ENCODE results near the gene GUK1. TPM values are rescaled to one million over a fixed set of nuclear protein-coding genes. Genes with fewer than 3 reads are reported as not detected.

The GUK1 gene
- total RNA-seq, 1 donor from 2014 or later: 724 TPM

DNA sequence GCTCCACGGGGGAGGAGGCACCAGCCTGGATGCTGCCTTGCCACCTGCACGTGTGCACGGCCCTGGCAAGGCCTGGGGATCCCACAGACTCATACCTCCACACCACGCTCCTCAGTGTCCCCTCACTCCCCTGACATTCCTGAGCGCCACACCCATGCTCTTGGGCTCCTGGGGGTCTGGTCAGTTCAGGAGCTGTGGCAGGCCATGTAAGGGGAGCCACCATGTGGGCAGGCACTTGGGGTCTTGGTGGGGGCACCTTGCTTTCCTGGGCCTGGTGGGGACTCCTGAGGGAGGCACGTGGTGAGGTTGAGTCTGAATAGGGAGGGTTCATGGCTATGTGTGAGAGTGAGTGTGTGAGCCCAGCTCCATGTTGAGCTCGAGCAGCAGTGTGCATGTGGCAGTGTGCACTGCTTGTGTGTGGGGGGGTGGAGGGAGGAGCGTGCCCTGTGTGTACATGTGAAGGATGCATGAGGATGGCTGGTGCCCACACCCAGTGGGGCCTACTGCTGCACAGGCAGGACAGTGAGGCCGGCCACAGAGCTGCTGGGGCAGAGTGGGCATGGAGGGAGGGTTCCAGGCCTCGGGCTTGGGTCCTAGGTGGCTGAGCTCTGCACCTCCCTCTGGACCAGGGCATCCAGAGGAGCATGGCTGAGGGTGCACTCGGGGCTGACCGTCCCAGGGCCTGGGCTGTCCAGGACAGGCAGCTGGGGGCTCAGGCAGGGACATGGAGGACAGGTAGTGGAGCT is 11.3 kb downstream of the GUK1 start:
- DNase-seq: no peak

DNA sequence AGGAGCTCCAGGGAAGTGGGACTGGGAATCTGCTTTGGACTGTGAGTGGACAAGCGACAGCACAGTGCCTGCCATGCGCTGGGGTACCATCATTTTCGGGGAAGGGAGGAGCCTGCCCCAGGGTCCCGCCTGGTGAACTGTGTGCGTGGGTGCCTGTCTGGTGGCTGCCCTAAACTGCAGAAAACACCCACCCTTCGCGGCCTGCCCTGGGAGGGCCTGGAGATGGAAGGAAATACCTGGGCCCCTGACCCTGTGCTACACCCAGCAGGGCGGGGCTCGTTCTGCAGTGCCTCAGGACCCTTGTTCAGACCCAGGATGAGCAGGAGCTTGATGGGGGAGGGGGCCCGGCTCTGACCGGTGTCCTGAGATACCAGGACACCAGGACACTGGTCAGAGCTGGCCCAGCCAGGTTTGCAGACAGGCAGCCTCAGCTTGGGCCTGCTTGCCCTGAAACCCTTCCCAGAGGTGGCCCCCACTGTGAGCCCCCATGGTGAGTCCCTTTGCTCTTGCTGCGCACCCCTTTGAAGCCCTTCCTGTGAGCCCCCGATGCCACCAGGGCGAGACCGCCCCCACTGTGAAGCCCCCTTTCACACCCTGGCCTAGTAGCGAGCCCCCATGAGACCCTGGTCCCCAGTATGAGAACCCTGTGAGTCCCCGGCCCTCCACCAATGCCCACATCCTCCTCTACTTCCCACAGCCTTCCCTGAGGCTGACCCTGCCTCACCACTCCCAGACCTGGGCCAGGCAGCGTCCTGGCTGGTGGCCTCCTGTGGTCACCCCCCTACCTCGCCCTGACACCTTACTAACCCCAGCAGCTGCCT is 12.2 kb downstream of the GUK1 start:
- DNase-seq: no peak

DNA sequence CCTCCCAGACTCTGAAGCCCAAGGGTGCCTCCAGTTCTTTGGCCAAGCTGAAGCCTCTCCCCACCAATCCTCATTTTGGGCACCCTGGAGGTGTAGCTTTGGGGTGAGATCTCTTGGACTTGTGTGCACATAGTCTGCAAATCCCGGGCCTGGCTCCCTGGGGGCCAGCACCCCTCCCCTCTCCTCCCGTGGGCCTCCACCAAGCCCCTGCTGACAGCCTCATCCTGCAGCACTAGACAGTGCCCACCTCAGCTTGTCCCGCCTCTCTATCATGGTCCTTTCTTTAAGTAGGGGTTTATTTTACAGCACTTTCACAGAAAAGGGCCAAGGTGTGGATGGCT is 12.8 kb downstream of the GUK1 start:
- no peak for DNase-seq

DNA sequence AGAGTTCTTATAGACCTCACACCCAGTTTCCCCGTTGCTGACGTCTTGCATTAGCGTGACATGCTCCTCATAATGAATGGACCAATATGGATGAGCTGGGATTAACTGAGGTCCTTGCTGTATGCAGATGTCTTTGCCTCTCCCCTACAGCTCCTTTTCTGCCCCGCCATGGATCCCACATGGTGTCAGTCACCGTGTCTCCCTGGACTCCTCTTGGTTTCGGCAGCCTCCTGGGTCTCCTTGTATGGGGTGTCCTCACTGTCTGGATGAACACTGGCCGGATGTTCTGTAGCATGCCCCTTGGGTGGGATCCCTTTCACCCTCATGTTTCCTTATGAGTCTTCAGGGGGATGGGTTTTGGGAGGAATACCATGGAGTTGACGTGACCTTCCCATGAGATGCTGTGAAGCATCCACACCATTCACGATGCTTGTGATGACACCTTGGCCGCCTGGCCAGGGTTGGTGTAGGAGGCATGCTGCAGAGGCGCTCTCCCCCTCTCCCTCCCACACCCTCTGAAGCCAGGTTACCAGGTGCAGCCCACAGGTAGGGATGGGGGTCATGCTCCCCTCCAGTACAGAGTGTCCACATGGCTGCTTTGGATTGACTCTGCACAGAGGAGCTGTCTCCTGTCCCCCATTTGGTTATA is 14.1 kb downstream of the GUK1 start:
- DNase-seq: no peak

DNA sequence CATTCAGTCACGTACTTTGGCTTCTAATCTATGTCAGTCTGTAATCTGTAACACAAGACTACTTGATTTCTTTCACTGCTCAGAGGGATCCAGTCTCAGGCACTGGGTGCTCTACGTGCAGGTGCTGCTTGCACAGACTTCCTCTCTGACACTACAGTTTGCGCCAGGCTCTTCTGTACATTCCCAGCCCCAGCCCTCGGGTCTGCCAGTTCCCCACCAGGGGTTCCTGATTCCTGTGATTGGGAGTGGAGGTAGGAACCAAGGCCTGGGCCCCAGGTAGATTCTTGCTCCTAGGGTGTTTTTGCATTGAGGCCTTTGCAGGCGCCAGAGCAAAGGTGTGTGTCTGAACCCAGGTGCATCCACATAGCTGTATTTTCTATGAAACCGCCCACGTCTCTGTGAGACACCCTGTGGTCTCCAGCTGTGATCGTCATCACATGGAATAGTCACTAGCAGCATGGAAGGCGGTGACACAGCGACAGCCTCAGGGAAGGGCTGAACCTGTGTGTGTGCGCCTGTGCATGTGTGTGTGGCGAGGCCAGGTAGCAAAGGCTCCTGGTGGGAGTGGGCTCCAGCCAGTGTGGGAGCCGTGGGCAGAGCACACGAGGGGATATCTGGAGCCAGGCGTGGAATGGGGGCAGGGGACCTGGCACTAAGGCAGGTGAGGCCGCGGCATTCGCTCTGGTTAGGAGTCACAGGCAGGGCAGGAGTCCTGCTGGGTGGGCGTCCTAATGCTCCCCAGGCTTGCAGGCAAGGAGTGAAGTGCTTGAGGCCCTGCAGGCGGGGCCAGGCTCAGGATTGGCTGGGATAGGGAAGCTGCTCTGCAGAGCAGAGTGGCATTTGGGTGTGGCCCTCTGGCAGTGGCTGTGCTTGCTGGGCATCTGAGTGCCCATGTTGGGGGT is 14.8 kb downstream of the GUK1 start:
- DNase-seq: no peak

DNA sequence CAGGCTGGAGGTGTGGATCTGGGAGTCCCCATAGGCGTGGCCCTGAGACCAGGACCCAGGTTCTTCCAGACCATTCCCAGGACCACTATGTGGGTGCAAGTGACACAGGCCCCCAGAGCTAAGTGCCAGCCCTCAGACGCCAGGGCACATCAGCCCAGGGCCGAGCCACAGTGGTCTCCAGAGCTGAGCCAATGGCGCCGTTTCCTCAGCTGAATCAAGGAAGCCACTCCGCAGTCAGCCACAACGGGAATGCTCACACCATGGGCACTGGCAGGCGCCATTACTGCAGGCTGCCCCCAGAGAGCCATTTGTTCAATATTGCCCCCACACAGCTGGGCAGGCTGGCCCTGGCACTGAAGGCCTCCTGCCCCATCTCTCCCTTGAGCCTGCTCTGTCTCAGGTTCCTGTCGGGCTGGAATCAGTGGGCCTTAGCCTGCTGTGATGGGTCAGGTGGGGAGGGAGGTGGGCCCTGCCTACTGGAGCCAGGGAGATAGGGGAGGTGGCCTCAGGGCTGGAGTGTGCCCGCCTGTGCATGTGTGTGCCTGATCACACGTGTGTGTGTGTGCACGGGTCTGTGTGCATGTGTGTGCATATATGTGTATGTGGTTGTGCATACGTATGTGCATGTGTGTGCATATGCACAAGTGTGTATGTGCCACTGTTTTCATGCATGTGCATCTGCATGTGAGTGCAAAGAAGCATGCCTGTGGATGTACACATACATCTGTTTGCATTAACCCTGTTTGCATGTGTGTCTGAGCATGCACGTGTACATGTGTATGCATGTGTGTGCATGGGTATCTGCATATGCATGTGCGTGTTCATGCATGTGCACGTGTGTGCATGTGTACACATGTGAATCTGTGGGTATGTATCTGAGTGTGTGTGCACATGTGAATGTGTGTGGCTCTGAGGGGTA is 15.8 kb downstream of the GUK1 start:
- no peak for DNase-seq

DNA sequence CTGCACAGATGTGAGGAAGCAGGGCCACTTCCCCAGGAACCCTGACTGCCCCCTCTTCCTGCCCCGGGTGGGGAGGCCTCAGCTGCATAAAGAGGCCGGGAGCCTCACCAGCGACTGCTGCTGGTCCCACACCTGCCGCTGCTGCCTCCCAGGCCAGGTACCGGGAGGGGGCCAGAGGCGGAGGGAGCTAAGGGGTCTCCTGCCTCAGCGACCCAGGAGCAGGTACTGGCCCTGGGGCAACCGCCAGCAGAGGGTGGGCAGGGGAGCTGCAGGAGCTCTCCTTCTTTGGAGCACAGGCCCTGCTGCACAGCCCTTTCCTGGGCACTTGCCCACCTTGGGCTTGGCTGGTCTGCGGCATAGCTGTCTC is 16.4 kb downstream of the GUK1 start:
- no peak for DNase-seq

DNA sequence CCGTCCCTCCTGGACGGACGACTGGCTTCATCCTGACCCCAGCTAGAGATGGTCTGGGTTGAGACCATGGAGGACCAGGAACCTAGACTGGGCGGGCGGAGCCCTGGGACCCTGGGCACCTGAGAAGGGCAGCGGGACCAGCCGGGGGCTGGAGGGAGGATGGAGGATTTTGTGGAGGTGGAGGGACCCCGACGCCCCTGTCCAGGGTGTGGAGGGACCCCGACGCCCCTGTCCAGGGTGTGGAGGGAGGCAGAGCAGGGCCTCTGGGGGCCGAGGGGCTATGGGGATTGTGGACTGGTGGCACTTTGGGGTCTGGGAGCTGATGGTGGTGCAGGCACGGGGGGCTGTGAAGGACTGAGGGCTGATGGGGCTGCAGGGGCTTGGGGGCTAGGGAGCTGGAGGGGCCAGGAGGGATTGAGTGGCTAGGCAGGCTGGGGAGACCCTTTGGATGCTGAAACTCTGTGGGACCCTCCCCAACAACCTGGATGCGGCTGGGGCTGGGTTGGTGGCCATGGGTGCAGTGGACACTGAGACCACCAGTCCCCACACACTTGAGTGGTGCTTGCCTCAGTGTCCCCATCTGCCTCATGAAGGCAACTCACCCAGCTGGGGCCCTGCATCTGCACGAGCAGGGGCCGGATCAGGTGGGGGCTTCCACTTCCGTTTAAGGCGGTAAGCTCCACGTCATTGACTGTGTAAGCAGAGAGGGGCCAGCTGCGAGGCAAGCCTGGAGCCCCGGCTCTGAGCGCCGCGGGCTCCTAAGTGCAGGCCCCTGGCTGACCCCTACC is 17.1 kb downstream of the GUK1 start:
- DNase-seq: no peak

DNA sequence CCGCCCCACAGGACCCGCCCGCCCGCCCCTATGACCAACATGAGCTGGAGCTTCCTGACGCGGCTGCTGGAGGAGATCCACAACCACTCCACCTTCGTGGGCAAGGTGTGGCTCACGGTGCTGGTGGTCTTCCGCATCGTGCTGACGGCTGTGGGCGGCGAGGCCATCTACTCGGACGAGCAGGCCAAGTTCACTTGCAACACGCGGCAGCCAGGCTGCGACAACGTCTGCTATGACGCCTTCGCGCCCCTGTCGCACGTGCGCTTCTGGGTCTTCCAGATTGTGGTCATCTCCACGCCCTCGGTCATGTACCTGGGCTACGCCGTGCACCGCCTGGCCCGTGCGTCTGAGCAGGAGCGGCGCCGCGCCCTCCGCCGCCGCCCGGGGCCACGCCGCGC is 17.6 kb downstream of the GUK1 start:
- no peak for DNase-seq

DNA sequence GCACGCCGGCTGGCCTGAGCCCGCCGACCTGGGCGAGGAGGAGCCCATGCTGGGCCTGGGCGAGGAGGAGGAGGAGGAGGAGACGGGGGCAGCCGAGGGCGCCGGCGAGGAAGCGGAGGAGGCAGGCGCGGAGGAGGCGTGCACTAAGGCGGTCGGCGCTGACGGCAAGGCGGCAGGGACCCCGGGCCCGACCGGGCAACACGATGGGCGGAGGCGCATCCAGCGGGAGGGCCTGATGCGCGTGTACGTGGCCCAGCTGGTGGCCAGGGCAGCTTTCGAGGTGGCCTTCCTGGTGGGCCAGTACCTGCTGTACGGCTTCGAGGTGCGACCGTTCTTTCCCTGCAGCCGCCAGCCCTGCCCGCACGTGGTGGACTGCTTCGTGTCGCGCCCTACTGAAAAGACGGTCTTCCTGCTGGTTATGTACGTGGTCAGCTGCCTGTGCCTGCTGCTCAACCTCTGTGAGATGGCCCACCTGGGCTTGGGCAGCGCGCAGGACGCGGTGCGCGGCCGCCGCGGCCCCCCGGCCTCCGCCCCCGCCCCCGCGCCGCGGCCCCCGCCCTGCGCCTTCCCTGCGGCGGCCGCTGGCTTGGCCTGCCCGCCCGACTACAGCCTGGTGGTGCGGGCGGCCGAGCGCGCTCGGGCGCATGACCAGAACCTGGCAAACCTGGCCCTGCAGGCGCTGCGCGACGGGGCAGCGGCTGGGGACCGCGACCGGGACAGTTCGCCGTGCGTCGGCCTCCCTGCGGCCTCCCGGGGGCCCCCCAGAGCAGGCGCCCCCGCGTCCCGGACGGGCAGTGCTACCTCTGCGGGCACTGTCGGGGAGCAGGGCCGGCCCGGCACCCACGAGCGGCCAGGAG is 18.3 kb downstream of the GUK1 start:
- DNase-seq: no peak

DNA sequence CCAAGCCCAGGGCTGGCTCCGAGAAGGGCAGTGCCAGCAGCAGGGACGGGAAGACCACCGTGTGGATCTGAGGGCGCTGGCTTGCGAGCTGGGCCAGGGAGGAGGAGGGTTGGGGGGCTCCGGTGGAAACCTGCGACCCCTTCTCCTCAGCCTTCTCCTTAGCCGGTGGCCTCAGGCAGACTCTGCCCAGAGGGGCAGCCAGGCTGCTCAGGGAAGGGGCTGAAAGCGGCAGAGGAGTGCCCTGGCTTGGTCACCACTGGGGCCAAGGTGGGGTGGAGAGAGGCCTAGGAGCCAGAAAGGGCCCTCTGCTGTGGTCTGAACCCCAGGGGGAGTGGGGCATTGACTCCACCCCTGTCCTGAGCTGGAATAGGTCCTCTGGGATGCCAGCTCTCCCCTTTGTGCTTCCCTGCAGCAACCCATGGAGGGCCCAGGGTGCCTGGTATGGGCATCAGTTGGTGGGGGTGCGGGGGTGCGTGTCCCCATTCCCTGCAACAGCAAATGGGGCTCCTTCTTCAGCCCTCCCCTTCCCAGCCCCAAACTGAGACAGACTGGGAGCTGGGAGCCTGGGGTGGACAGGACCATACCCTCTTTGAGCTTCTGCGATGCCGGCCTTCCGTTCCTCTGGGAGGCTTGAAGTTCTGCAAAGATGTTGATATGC is 19.1 kb downstream of the GUK1 start:
- no peak for DNase-seq

DNA sequence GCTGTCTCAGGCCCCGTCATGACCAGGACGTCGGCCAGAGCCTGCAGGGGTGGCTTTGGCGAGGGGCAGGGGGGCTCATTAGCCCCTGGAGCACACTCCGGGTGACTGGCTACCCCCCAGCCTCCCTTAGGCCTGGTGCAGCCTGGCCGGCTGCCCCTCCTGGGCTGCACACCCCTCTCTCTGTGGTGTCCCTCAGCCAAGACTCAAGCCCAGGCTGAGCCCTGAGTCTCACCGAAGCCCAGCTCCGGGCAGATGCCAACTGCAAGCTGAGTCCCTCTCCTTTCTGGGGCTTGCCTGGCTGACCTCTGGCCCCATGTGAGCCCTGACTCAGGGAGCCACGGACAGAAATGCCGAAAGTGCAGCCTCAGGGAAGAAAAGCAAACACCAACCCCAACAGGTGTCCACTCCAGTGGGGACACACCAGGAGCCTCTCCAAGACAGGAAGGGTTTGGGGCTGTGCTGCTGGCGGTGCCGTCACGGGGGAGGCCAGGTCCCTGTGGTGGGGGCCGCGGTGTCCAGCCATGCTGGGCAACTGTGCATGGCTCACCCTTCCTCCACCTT is 20.2 kb downstream of the GUK1 start:
- DNase-seq: no peak

DNA sequence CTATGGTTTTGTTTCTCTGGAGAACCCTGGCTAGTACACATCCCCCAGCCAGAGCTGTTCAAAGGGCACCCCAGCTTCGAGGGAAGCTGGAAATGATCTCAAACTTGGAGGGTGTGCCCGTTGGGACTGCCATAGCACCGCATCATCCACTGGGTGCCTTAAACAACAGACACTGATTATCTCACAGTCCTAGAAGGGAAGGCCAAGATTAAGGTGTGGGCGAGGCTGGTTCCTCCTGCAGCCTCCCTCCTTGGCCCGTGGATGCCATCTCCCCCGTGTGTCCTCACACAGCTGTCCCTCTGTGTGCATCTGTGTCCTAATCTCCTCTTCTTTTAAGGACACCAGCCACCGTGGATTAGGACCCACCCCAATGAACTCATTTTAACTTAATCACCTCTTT is 21.3 kb downstream of the GUK1 start:
- no peak for DNase-seq

DNA sequence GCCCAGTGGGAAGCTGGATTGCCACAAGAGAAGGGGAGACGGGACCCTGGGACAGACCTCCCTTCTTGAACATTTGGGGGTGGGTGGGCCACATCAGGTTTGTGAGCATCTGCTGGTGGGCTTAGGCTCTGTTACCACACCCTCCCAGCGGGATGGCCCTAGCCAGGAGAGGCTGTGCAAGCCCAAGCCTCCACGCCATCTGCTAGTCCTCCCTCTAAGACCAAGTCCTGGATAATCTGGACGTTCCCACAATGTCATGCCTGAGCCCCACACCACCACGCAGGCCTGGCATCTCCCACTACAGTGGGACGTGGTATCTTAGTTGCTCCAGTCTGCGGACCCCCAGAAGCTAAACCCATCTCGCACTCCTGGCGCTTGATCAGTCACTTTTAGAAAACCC is 21.8 kb downstream of the GUK1 start:
- DNase-seq: no peak

DNA sequence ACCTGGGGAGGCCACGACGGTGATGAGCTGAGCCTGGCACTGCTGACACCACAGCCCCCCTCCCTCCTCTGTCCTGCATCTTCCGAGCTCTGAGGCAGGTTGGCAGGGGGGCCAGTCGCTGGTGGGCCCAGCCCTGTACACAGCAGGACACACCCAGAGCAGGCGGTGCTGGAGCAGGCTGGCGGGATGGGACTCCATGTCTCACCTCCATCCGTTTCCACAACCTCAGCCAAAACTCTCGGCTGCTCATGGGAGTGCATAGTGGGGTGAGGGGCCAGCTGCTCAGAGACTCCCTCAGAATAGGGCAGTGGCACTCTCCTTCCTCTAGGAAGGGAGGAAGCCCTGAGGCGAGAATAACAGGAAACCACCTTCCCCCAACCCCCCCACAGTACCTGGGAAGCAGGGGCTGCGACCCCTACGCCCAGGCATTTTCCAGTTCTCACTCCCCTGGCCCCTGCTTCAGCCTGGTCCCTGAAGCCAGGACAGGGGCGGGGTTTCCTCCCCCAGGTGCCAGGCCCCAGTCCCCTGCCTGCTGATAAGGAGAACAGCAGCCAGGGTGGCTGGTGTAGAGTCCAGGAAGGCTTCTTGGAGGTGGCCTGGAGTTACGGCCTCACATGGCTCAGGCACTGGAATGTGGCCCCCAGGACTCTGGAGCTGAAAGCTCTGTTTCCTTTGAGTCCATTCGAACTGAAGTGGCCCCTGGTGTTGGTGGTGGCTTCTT is 22.4 kb downstream of the GUK1 start:
- peak; percentile 53 for DNase-seq

DNA sequence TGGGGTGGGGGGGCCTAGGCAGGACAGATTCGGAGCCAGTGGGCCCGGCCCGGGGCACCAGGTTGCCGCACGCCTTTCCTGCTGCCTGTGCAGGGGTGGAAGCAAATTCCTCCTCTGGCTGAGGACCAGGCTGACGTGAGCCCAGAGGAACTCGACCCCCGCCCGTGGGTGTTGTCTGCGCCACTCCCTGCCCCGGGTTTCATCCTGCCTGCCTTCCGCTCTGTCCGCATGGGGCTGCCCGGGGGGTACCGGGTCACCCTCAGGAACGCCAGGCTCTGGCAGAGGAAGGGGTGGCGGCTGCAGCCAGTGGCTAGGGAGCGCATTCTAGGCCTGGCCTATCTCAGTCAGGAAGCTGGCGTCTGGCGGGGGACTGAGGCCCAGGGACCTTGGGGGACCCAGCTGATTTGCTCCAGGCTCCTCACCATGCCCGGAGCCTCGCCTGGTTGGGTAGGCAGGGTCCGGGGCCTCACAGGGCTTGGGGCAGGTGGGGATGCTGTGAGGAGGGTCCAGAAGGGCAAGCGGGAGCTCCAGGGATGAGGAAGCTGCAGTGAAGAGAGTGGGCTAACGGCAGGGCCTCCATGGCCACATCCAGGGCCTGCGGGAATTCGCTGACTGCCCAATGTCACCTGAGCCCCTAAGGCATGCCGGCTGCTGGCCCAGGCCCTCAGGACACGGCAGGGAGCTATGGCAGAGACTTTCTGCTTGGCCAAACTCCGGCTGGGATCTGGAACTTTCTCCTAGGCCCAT is 23.1 kb downstream of the GUK1 start:
- peak; percentile 48 for DNase-seq

DNA sequence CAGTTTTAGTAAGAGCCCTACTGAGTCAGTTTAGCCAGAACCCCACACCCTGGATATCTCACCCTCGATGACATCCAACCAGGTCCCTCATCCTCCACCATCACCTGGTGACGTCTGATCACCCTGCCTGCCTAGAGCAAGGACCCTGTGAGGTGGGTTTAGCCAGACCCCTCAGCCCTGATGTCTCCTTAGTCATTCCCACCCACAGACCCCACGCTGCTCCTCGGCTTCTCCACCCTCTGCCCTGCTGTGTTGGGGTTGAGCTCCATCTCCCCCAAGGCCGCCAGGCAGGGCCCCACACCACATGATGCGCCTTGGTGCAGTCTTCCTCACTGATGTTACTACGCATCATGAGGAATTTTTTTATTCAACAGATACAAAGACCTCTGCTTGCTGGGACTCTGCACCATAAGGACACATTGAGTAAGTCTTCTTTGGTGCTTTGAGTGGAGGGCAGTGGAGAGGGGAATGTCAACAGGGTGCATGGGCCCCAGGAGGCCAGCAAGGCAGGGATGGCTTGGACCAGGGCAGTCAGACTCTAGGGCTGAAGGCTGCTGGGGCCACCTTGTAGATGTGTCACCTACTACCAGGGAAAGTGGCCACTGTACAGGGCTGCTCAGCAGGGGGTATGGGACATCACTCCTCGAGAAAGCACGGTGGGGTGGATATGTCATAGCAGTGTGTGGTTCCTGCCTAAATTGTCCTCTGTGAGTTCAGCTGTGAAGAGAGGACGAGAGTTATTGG is 23.9 kb downstream of the GUK1 start:
- no peak for DNase-seq

All from dermis blood vessel endothelial cell (primary cell).